HepG2 (cell line): ENCODE results near the gene SESN2. TPM values are rescaled to one million over a fixed set of nuclear protein-coding genes. Genes with fewer than 3 reads are reported as not detected.
A peak's percentile ranks its signal among the peaks of the same experiment; 100 is the strongest.

ENCODE experiments used
- ELF4 ChIP-seq: sonication (generic); formaldehyde crosslinking; IDR thresholded peaks from 2 replicates; pipeline ENCODE4 v1.5.0; 2020; ENCODE audit warnings: missing genetic modification reagents, mild to moderate bottlenecking, moderate library complexity, borderline replicate concordance
- FLYWCH1 ChIP-seq: sonication (generic); formaldehyde crosslinking; IDR thresholded peaks from 2 replicates; pipeline ENCODE4 v1.8.1; 2023; ENCODE audit warnings: mild to moderate bottlenecking, missing genetic modification reagents
- GLMP ChIP-seq: sonication (generic); formaldehyde crosslinking; IDR thresholded peaks from 2 replicates; pipeline ENCODE4 v1.9.0; 2021; ENCODE audit warnings: missing genetic modification reagents, mild to moderate bottlenecking, borderline replicate concordance
- MED8 ChIP-seq: sonication (generic); formaldehyde crosslinking; IDR thresholded peaks from 2 replicates; pipeline ENCODE4 v1.8.1; 2023; ENCODE audit warnings: mild to moderate bottlenecking, missing genetic modification reagents; ENCODE audit not compliant: insufficient replicate concordance
- NBN ChIP-seq: fragments of 450-650 bp; conservative IDR thresholded peaks from 2 replicates; pipeline ENCODE4 v1.6.1; 2017
- NFIC ChIP-seq: IDR thresholded peaks from 2 replicates; pipeline ENCODE4 v1.6.1; 2012; ENCODE audit warnings: mild to moderate bottlenecking, low read length, inconsistent platforms
- ONECUT2 ChIP-seq: sonication (generic); formaldehyde crosslinking; IDR thresholded peaks from 2 replicates; pipeline ENCODE4 v1.4.0; 2020; ENCODE audit warnings: missing genetic modification reagents
- PAX8 ChIP-seq: sonication (generic); formaldehyde crosslinking; IDR thresholded peaks from 2 replicates; pipeline ENCODE4 v1.8.0; 2022; ENCODE audit warnings: mild to moderate bottlenecking, missing genetic modification reagents, borderline replicate concordance
- RFX1 ChIP-seq: fragments of 450-650 bp; IDR thresholded peaks from 2 replicates; pipeline ENCODE4 v1.6.1; 2017
- TGIF2 ChIP-seq: IDR thresholded peaks from 2 replicates; pipeline ENCODE4 v1.6.1; 2016; ENCODE audit warnings: control low read depth, missing compliant biosample characterization
- TSC22D2 ChIP-seq: sonication (generic); formaldehyde crosslinking; IDR thresholded peaks from 2 replicates; pipeline ENCODE4 v1.5.1; 2020; ENCODE audit warnings: missing genetic modification reagents, mild to moderate bottlenecking, borderline replicate concordance
- ZMAT3 ChIP-seq: sonication (generic); formaldehyde crosslinking; conservative IDR thresholded peaks from 2 replicates; pipeline ENCODE4 v1.7.0; 2021; ENCODE audit warnings: missing genetic modification reagents
- ZNF136 ChIP-seq: sonication (generic); formaldehyde crosslinking; IDR thresholded peaks from 2 replicates; pipeline ENCODE4 v1.8.1; 2022; ENCODE audit warnings: low read depth, mild to moderate bottlenecking, moderate library complexity, missing genetic modification reagents
- ZNF142 ChIP-seq: sonication (generic); formaldehyde crosslinking; IDR thresholded peaks from 2 replicates; pipeline ENCODE4 v1.4.0; 2020; ENCODE audit warnings: missing genetic modification reagents
- ZNF160 ChIP-seq: sonication (generic); formaldehyde crosslinking; IDR thresholded peaks from 2 replicates; pipeline ENCODE4 v1.8.0; 2022; ENCODE audit warnings: mild to moderate bottlenecking, inconsistent platforms, missing genetic modification reagents
- ZNF280D ChIP-seq: sonication (generic); formaldehyde crosslinking; IDR thresholded peaks from 2 replicates; pipeline ENCODE4 v1.5.1; 2020; ENCODE audit warnings: mild to moderate bottlenecking, missing genetic modification reagents
- ZNF430 ChIP-seq: sonication (generic); formaldehyde crosslinking; IDR thresholded peaks from 2 replicates; pipeline ENCODE4 v1.9.0; 2021; ENCODE audit warnings: mild to moderate bottlenecking, missing genetic modification reagents
- ZNF446 ChIP-seq: sonication (generic); formaldehyde crosslinking; IDR thresholded peaks from 2 replicates; pipeline ENCODE4 v1.5.0; 2020; ENCODE audit warnings: mild to moderate bottlenecking, missing genetic modification reagents
- ZNF777 ChIP-seq: sonication (generic); formaldehyde crosslinking; IDR thresholded peaks from 2 replicates; pipeline ENCODE4 v1.4.0; 2020; ENCODE audit warnings: missing genetic modification reagents
- ZNF790 ChIP-seq: sonication (generic); formaldehyde crosslinking; IDR thresholded peaks from 2 replicates; pipeline ENCODE4 v1.8.0; 2022; ENCODE audit warnings: missing genetic modification reagents, mild to moderate bottlenecking, borderline replicate concordance
- ZNF839 ChIP-seq: sonication (generic); formaldehyde crosslinking; IDR thresholded peaks from 2 replicates; pipeline ENCODE4 v1.4.0; 2020; ENCODE audit warnings: missing genetic modification reagents, mild to moderate bottlenecking, borderline replicate concordance
- polyA plus RNA-seq, 8 experiments: library from polyadenylated mRNA; depleted of rRNA in 3 of 8; stranded (reverse) in 7 of 8; unstranded in 1 of 8; fragments of >200 nt; fragmentation: Illumina TruSeq in 4 of 8; extraction: Trizol in 4 of 8; gene quantifications; 2 replicates each; pipeline versions ENCODE4 v1.2.1 to v1.2.3, GENCODE V29; 2011 to 2016; ENCODE audit warnings: low read depth in 4 of 8, missing spikeins in 1 of 8, mixed read lengths in 1 of 8; ENCODE audit not compliant: insufficient read depth in 1 of 8
- total RNA-seq, 5 experiments: library from RNA; depleted of rRNA; stranded (reverse); fragments of >200 nt; fragmentation: Illumina TruSeq; extraction: Trizol; gene quantifications; 2 replicates each; pipeline ENCODE4 v1.2.3, GENCODE V29; 2016; ENCODE audit warnings: low read depth in 1 of 5

The SESN2 gene
- total and polyA plus RNA-seq, 2 of the 13 experiments (the other 11 are each of a cell fraction or from before 2014, with no cell fraction given) = 13.2 to 19.1 TPM

- TF ChIP-seq ZNF777 (CRISPR knock-in tag) = no peak; the same call in 1 of the 2 replicates
- no peak for TF ChIP-seq ZNF142 (CRISPR knock-in tag)
- TF ChIP-seq RFX1 = no peak
- no peak for TF ChIP-seq NBN
- no peak for TF ChIP-seq NFIC
- no peak for TF ChIP-seq ZNF790 (CRISPR knock-in tag)
- TF ChIP-seq TGIF2 (CRISPR knock-in tag) = peak; percentile 75
- TF ChIP-seq PAX8 (CRISPR knock-in tag) = no peak
- TF ChIP-seq GLMP = no peak
- TF ChIP-seq ZNF446 = no peak
- no peak for TF ChIP-seq ZNF160
- TF ChIP-seq ZNF136 (CRISPR knock-in tag) = no peak
- no peak for TF ChIP-seq ZNF839 (CRISPR knock-in tag)
- TF ChIP-seq ONECUT2 (CRISPR knock-in tag) = no peak
- TF ChIP-seq ZNF280D (CRISPR knock-in tag) = no peak
- TF ChIP-seq MED8 (CRISPR knock-in tag) = no peak
- TF ChIP-seq ELF4 (CRISPR knock-in tag) = no peak
- peak; percentile 40; the same call in 1 of the 2 replicates for TF ChIP-seq TSC22D2 (CRISPR knock-in tag)
- TF ChIP-seq ZMAT3 (CRISPR knock-in tag) = no peak
- no peak for TF ChIP-seq ZNF430 (CRISPR knock-in tag)
- TF ChIP-seq FLYWCH1 (CRISPR knock-in tag) = peak; percentile 82; the same call in 1 of the 2 replicates
Measured at GRCh38 chr1:28232558-28233263, 26.6 kb upstream of the SESN2 start, which contains the start of gene DNAJC8 (continued).
